HG03442 (cell line): ENCODE measurements around the gene TMEM143.
"Not testable (repeated sequence)": the region's sequence is repeated elsewhere in the genome, so short reads cannot be mapped to it uniquely, and the experiment has no call there.

Experiments
- ATAC-seq: cut with Tn5 transposase; IDR thresholded peaks from one replicate; pipeline ENCODE4 v1.9.1; 2021; ENCODE audit warnings: mild to moderate bottlenecking, moderate library complexity; ENCODE audit not compliant: unreplicated experiment

TMEM143 gene

GRCh38 chr19:48297975-48298374 lies 65.8 kb downstream of the TMEM143 start:
- no peak for ATAC-seq

GRCh38 chr19:48296963-48297734 lies 66.6 kb downstream of the TMEM143 start:
- ATAC-seq = no peak

DNA sequence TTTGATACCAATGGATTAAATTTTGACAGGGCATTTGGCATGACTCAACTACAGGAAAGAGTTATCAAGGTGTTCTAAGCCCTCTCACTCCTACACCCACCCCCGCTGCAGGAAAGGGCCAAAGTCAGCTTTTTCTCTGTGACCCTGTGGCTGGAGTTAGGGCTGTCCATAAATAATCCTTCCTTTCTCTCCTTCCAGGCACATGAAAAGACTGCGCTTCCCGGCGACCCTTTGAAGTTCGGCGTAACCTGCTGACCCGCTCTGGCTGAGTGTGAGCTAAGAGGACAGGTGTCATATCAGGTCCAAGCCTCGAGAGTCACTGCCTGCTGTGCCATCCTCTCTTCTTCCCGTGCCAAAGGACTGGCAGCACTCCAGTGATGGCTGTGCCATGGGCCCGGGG lies 68.3 kb downstream of the TMEM143 start:
- ATAC-seq = no peak

DNA sequence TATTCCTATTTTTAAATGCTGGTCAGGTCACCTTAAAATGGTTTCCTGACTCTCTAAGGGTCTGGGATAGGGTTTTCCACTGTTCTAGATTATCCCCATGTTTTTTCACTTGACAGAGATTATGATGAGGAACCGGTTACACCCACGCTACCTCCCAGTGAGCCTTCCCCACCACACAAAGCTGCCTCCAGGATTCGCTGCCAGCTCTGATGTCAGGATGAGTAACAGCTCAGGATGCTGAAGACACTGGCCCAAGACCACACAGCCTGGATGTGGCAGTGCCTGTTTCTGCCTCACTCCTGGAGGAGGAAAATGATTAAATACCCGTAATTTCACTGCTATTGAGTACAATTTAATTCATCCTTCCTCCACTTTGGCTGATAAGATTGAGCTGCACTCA lies 70.9 kb downstream of the TMEM143 start:
- ATAC-seq = no peak

DNA sequence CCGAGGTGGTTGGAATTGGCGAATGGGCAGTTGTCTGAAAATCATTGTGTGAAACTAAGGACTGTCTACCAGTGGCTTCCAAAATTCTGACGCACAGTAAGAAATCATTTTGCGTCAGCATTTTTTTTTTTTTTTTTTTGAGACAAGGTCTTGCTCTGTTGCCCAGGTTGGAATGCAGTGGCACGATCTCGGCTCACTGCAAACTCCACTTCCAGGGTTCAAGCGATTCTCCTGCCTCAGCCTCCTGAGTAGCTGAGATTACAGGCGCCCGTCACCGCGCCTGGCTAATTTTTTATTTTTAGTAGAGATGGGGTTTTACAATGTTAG lies 72.3 kb downstream of the TMEM143 start:
- not testable (repeated sequence) for ATAC-seq

GRCh38 chr19:48290771-48291488 lies 72.8 kb downstream of the TMEM143 start:
- no peak for ATAC-seq

GRCh38 chr19:48290401-48290770 lies 73.4 kb downstream of the TMEM143 start:
- no peak for ATAC-seq

DNA sequence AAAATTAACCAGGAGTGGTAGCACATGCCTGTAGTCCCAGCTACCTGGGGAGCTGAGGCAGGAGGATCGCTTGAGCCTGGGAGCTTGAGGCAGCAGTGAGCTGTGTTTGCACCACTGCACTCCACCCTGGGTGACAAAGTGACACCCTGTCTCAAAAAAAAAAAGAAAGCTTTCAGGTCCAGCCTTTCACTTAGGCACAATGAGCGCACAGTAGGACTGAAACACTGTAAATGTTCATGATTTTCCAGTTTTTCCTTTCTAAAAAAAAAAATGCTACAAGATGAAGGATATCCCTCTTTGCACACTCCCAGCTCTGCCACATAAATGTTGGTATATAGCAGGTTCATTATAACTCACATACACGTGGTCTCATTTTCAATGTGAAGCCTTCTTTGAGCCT lies 76.0 kb downstream of the TMEM143 start:
- ATAC-seq = no peak

- ATAC-seq = no peak
Measured at GRCh38 chr19:48284896-48285295, 78.8 kb downstream of the TMEM143 start.

GRCh38 chr19:48283908-48284307 lies 79.8 kb downstream of the TMEM143 start:
- ATAC-seq = no peak
